ENCODE measurements around the gene ENSA. TPM values are rescaled to one million over a fixed set of nuclear protein-coding genes. Genes with fewer than 3 reads are reported as not detected.
A peak's percentile ranks its signal among the peaks of the same experiment; 100 is the strongest.

ENSA gene
- total and polyA plus RNA-seq, 4 donors: 19.0 to 59.8 (median 55.3) TPM

DNA sequence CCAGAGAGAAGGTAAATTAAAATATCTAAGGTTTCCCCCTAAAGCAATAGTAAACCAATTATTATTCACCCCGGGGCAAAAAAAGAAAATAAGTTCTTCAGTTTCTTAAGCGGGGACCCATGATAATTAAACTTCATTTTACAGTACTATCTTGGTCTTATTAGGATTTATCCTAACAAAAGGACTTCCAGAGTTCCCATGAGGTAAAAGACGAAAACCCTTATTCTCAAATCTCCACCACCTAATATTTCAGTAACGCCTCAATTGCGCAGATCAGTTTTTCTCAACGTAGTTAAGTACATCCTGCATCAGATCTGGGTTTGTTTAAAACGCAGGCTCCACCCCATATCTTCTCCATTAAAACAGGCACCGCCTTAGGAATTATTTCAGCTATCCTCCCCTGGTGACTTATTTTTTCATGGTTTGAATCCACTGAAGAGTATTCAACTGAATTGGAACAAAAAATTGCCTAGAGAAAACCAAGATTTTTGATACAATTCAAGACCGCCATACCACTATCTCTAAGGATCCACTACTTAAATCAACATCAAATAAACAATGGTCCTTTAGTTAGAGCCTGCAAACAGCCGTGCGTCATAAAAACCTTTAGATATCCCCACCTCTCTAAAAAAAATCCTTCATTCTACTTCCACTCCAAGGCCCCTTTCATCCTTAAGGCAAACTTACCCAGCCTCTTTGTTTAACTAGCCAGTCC is 51.7 kb downstream of the ENSA start:
- Histone ChIP-seq H3K27me3 (ENCODE audit: control insufficient read depth in 4 of 4, insufficient read depth in 4 of 4, low read length in 3 of 4) (no peaks in the 10 kb centered on the region), H3K36me3 (ENCODE audit: control insufficient read depth in 4 of 4, insufficient read depth in 3 of 4, low read depth in 1 of 4, low read length in 3 of 4) (peaks cover 3 to 37% (median 26%) of the 10 kb centered on the region in 4 donors)

GRCh38 chr1:150576794-150577556 is 52.4 kb downstream of the ENSA start:
- H3K27ac ChIP-seq (ENCODE audit: low read depth in 1 of 2, low read length in 2 of 2): peak overlapping the region; percentile 95 to 99
- H3K4me1 ChIP-seq (ENCODE audit: control insufficient read depth in 4 of 4, insufficient read depth in 4 of 4, low read length in 3 of 4): peaks cover 12 to 38% (median 22%) of the 10 kb centered on the region in 4 donors
- H3K36me3 ChIP-seq (ENCODE audit: control insufficient read depth in 4 of 4, insufficient read depth in 3 of 4, low read depth in 1 of 4, low read length in 3 of 4): peaks cover 6 to 37% (median 29%) of the 10 kb centered on the region in 4 donors
- no peaks in the 10 kb centered on the region for H3K9me3 ChIP-seq (ENCODE audit: control insufficient read depth in 4 of 4, low read length in 3 of 4)
- peak overlapping the region; percentile 78 to 100 (median 81) for H3K4me3 ChIP-seq (ENCODE audit: low read depth in 1 of 3, low read length in 3 of 3)
- no peak for DNase-seq (ENCODE audit: low spot score)
- H3K9ac ChIP-seq (ENCODE audit: low read depth in 1 of 2, low read length in 2 of 2): peak overlapping the region; percentile 99 to 100
- 7% methylated on average over 2 of the region's 2 CpGs for WGBS
- H3K27me3 ChIP-seq (ENCODE audit: control insufficient read depth in 4 of 4, insufficient read depth in 4 of 4, low read length in 3 of 4): no peaks in the 10 kb centered on the region
- TF ChIP-seq TAF1 (conservative IDR thresholded peaks at IDR 0.05) (no peak), NR2F2 (IDR thresholded peaks at IDR 0.05) (no peak), ZBTB33 (IDR thresholded peaks at IDR 0.05) (no peak), HNF4A (conservative IDR thresholded peaks at IDR 0.05) (peak; percentile 43 to 48), SP1 (IDR thresholded peaks at IDR 0.05) (peak; percentile 16), RAD21 (IDR thresholded peaks at IDR 0.05) (peak in 1 of 2 donors; percentile 22), JUND (IDR thresholded peaks at IDR 0.05) (no peak), YY1 (IDR thresholded peaks at IDR 0.05) (peak; percentile 32), HNF4G (IDR thresholded peaks at IDR 0.05) (no peak)

More for the DNA sequence above, 51.7 kb downstream of the ENSA start:
- peaks cover 10 to 38% (median 22%) of the 10 kb centered on the region in 4 donors for H3K4me1 ChIP-seq (ENCODE audit: control insufficient read depth in 4 of 4, insufficient read depth in 4 of 4, low read length in 3 of 4)
- H3K9me3 ChIP-seq (ENCODE audit: control insufficient read depth in 4 of 4, low read length in 3 of 4): no peaks in the 10 kb centered on the region
- TF ChIP-seq TAF1 (conservative IDR thresholded peaks at IDR 0.05) (peak; percentile 19), EGR1 (IDR thresholded peaks at IDR 0.05; ENCODE audit: low read depth in 2 of 2) (no peak)
- H3K4me3 ChIP-seq (ENCODE audit: low read depth in 1 of 3, low read length in 3 of 3): peak overlapping the region; percentile 78 to 100 (median 81)
- WGBS: under 1% methylated on average over 11 of the region's 11 CpGs
- H3K9ac ChIP-seq (ENCODE audit: low read depth in 1 of 2, low read length in 2 of 2): peak overlapping the region; percentile 99 to 100
- DNase-seq (ENCODE audit: low spot score): no peak
- H3K27ac ChIP-seq (ENCODE audit: low read depth in 1 of 2, low read length in 2 of 2): peak overlapping the region; percentile 95 to 99

GRCh38 chr1:150576367-150576711 is 53.1 kb downstream of the ENSA start:
- Histone ChIP-seq H3K27me3 (ENCODE audit: control insufficient read depth in 4 of 4, insufficient read depth in 4 of 4, low read length in 3 of 4) (no peaks in the 10 kb centered on the region), H3K9ac (ENCODE audit: low read depth in 1 of 2, low read length in 2 of 2) (peak overlapping the region; percentile 99 to 100), H3K4me1 (ENCODE audit: control insufficient read depth in 4 of 4, insufficient read depth in 4 of 4, low read length in 3 of 4) (peaks cover 13 to 40% (median 23%) of the 10 kb centered on the region in 4 donors), H3K27ac (ENCODE audit: low read depth in 1 of 2, low read length in 2 of 2) (peak overlapping the region; percentile 95 to 99), H3K36me3 (ENCODE audit: control insufficient read depth in 4 of 4, insufficient read depth in 3 of 4, low read depth in 1 of 4, low read length in 3 of 4) (peaks cover 8 to 37% (median 29%) of the 10 kb centered on the region in 4 donors), H3K4me3 (ENCODE audit: low read depth in 1 of 3, low read length in 3 of 3) (peak overlapping the region; percentile 78 to 100 (median 81)), H3K9me3 (ENCODE audit: control insufficient read depth in 4 of 4, low read length in 3 of 4) (no peaks in the 10 kb centered on the region)
- WGBS: under 1% methylated on average over 4 of the region's 4 CpGs
- no peak for TF ChIP-seq RAD21 (IDR thresholded peaks at IDR 0.05)
- TF ChIP-seq EGR1 (IDR thresholded peaks at IDR 0.05; ENCODE audit: low read depth in 2 of 2): peak in 1 of 2 donors; percentile 0
- no peak for DNase-seq (ENCODE audit: low spot score)
